ENCODE results near the gene AUNIP. TPM values are rescaled to one million over a fixed set of nuclear protein-coding genes. Genes with fewer than 3 reads are reported as not detected.

The AUNIP gene
- total RNA-seq, 1 donor from 2014 or later = 4.7 TPM

- no peak for TF ChIP-seq CTCF (IDR thresholded peaks at IDR 0.05; ENCODE audit: unreplicated experiment)
- H3K27ac Mint-ChIP-seq = no peak overlapping the region
Observed at GRCh38 chr1:25786887-25787759, 72.1 kb downstream of the AUNIP start.

GRCh38 chr1:25785333-25786067 is 73.8 kb downstream of the AUNIP start:
- H3K4me1 Mint-ChIP-seq (ENCODE audit: low read depth) = peaks cover 11% of the 10 kb centered on the region
- no peak overlapping the region for H3K27ac Mint-ChIP-seq
- TF ChIP-seq CTCF (IDR thresholded peaks at IDR 0.05; ENCODE audit: unreplicated experiment) = no peak
- no peaks in the 10 kb centered on the region for H3K36me3 Mint-ChIP-seq (ENCODE audit: insufficient read depth)
- H3K4me3 Mint-ChIP-seq (ENCODE audit: low read depth) = no peak overlapping the region
- H3K9me3 Mint-ChIP-seq (ENCODE audit: low read depth) = no peaks in the 10 kb centered on the region
- peaks cover 11% of the 10 kb centered on the region for H3K27me3 Mint-ChIP-seq
- no peak for DNase-seq (ENCODE audit: low spot score, unreplicated experiment)

More at GRCh38 chr1:25786887-25787759, 72.1 kb downstream of the AUNIP start:
- no peaks in the 10 kb centered on the region for H3K9me3 Mint-ChIP-seq (ENCODE audit: low read depth)
- DNase-seq (ENCODE audit: low spot score, unreplicated experiment) = no peak
- H3K4me3 Mint-ChIP-seq (ENCODE audit: low read depth) = no peak overlapping the region
- H3K27me3 Mint-ChIP-seq = peaks cover 15% of the 10 kb centered on the region
- peaks cover 11% of the 10 kb centered on the region for H3K4me1 Mint-ChIP-seq (ENCODE audit: low read depth)
- no peaks in the 10 kb centered on the region for H3K36me3 Mint-ChIP-seq (ENCODE audit: insufficient read depth)

GRCh38 chr1:25784575-25785051 is 74.6 kb downstream of the AUNIP start:
- H3K4me3 Mint-ChIP-seq (ENCODE audit: low read depth) = no peak overlapping the region
- H3K9me3 Mint-ChIP-seq (ENCODE audit: low read depth) = no peaks in the 10 kb centered on the region
- no peak for TF ChIP-seq CTCF (IDR thresholded peaks at IDR 0.05; ENCODE audit: unreplicated experiment)
- H3K27me3 Mint-ChIP-seq = peaks cover 6% of the 10 kb centered on the region
- H3K4me1 Mint-ChIP-seq (ENCODE audit: low read depth) = peaks cover 14% of the 10 kb centered on the region
- no peaks in the 10 kb centered on the region for H3K36me3 Mint-ChIP-seq (ENCODE audit: insufficient read depth)
- H3K27ac Mint-ChIP-seq = no peak overlapping the region
- DNase-seq (ENCODE audit: low spot score, unreplicated experiment) = no peak

Small RNA genes within 50 kb of the gene (microRNA-seq; reads per million reads assigned to microRNA genes)
- 1.8 reads per million for gene MIR3917 (ENCODE audit: borderline number of aligned reads, unreplicated experiment)

Other genes starting within 250 kb of the AUNIP start
- 4.8 and 5.1 TPM in 2 replicates for gene MAN1C1, start 242.7 kb downstream of the AUNIP start, total RNA-seq
- gene SELENON, start 59.3 kb downstream of the AUNIP start, total RNA-seq = 79.8 and 87.1 TPM in 2 replicates
- gene MTFR1L, start 39.5 kb downstream of the AUNIP start, total RNA-seq = 55.0 and 58.8 TPM in 2 replicates
- 20.2 and 21.0 TPM in 2 replicates for gene PAQR7, start 16.3 kb upstream of the AUNIP start, total RNA-seq
- 811 and 856 TPM in 2 replicates for gene STMN1, start 47.0 kb upstream of the AUNIP start, total RNA-seq
- 12.8 and 14.5 TPM in 2 replicates for gene PAFAH2, start 138.6 kb upstream of the AUNIP start, total RNA-seq
- 3.6 and 4.1 TPM in 2 replicates for gene EXTL1, start 162.3 kb upstream of the AUNIP start, total RNA-seq
- 0.13 and 0.17 TPM in 2 replicates for gene SLC30A2, start 186.7 kb upstream of the AUNIP start, total RNA-seq
- gene TRIM63, start 208.2 kb upstream of the AUNIP start, total RNA-seq = not detected in 2 replicates